DND-41 (cell line): Measurements from ENCODE around the gene ATG2A.
"Not testable (repeated sequence)": the region's sequence is repeated elsewhere in the genome, so short reads cannot be mapped to it uniquely, and the experiment has no call there.

Experiments
- ATAC-seq: fragments of 200-7000 bp; cut with Tn5 transposase; 3 replicates; pipeline ENCODE4 v1.9.1; 2021; ENCODE audit warnings: low read depth; ENCODE audit not compliant: insufficient read depth
- DNase-seq: peaks from one replicate; pipeline ENCODE4 v3.0.0-alpha.2; 2020
- H2AFZ ChIP-seq: 2 replicates; pipeline ENCODE4 v1.6.0; 2012; ENCODE audit warnings: low read depth, low read length
- H3K27ac ChIP-seq: 2 replicates; pipeline ENCODE4 v1.5.1; 2012; ENCODE audit warnings: low read length, inconsistent platforms
- H3K27me3 ChIP-seq: fragments of 200-600 bp; sonication (generic); 2 replicates; pipeline ENCODE4 v1.6.0; 2012; ENCODE audit warnings: low read length, mild to moderate bottlenecking, inconsistent platforms; ENCODE audit not compliant: insufficient read depth, poor library complexity
- H3K36me3 ChIP-seq: 2 replicates; pipeline ENCODE4 v1.5.1; 2012; ENCODE audit warnings: low read length, inconsistent platforms; ENCODE audit not compliant: insufficient read depth
- H3K4me1 ChIP-seq: 2 replicates; pipeline ENCODE4 v1.5.1; 2012; ENCODE audit warnings: mild to moderate bottlenecking, low read length; ENCODE audit not compliant: insufficient read depth
- H3K4me2 ChIP-seq: 2 replicates; pipeline ENCODE4 v1.6.0; 2012; ENCODE audit warnings: mild to moderate bottlenecking, moderate library complexity, low read length, inconsistent platforms; ENCODE audit not compliant: insufficient read depth
- H3K4me3 ChIP-seq, 2 experiments: fragments of 200-600 bp in 1 of 2; shearing (Covaris generic) in 1 of 2; 2 replicates each; pipeline ENCODE4 v1.5.1; 2012 to 2016; ENCODE audit warnings: inconsistent platforms in 2 of 2, low read length in 2 of 2, mild to moderate bottlenecking in 2 of 2, low read depth in 1 of 2, moderate library complexity in 1 of 2
- H3K79me2 ChIP-seq: 2 replicates; pipeline ENCODE4 v1.6.0; 2012; ENCODE audit warnings: low read length, inconsistent platforms; ENCODE audit not compliant: insufficient read depth
- H3K9ac ChIP-seq: 2 replicates; pipeline ENCODE4 v1.6.0; 2012; ENCODE audit warnings: low read depth, mild to moderate bottlenecking, inconsistent platforms, low read length, moderate library complexity
- H3K9me3 ChIP-seq: 2 replicates; pipeline ENCODE4 v1.5.1; 2012; ENCODE audit warnings: low read length, moderate library complexity, mild to moderate bottlenecking, inconsistent platforms; ENCODE audit not compliant: insufficient read depth, severe bottlenecking
- H4K20me1 ChIP-seq: 2 replicates; pipeline ENCODE4 v1.6.0; 2012; ENCODE audit warnings: low read length; ENCODE audit not compliant: insufficient read depth
- CTCF ChIP-seq: IDR thresholded peaks from 2 replicates; pipeline ENCODE4 v1.5.1; 2012; ENCODE audit warnings: borderline replicate concordance, low read length, moderate library complexity, mild to moderate bottlenecking; ENCODE audit not compliant: poor library complexity, severe bottlenecking; ENCODE audit errors: extremely low read depth
- EZH2 ChIP-seq: IDR thresholded peaks from 3 replicates; pipeline ENCODE4 v1.6.1; 2012; ENCODE audit warnings: borderline replicate concordance, low read depth, mild to moderate bottlenecking, moderate library complexity, low read length, inconsistent platforms; ENCODE audit not compliant: severe bottlenecking

The ATG2A gene

GRCh38 chr11:64848214-64848825, 68.7 kb downstream of the ATG2A start:
- H3K4me3 ChIP-seq = no peak overlapping the region
- no peak for TF ChIP-seq CTCF
- no peak for TF ChIP-seq EZH2
- peaks cover 12% of the 10 kb centered on the region for H3K27me3 ChIP-seq
- ATAC-seq (no peak), DNase-seq (no peak)
- H3K79me2 ChIP-seq = no peaks in the 10 kb centered on the region
- no peak overlapping the region for H3K27ac ChIP-seq
- 0 out of 2 replicates have a peak, but pooled peaks cover 3% of the 10 kb centered on the region for H4K20me1 ChIP-seq
- H3K9me3 ChIP-seq = no peaks in the 10 kb centered on the region
- H3K9ac ChIP-seq = no peak overlapping the region
- H3K4me2 ChIP-seq = no peak overlapping the region
- H3K4me1 ChIP-seq = peaks cover 17% of the 10 kb centered on the region
- no peak overlapping the region for H2AFZ ChIP-seq
- H3K36me3 ChIP-seq = peaks cover 7% of the 10 kb centered on the region; the same call in 1 of the 2 replicates

- peaks cover 17% of the 10 kb centered on the region for H3K4me1 ChIP-seq
- H3K4me2 ChIP-seq = peak overlapping the region; percentile 29; the same call in 1 of the 2 replicates
These were observed 69.9 kb downstream of the ATG2A start for GRCh38 chr11:64846998-64847666.

GRCh38 chr11:64845776-64846129, 71.3 kb downstream of the ATG2A start:
- H3K4me2 ChIP-seq, H3K4me3 ChIP-seq, H3K9me3 ChIP-seq, H4K20me1 ChIP-seq, H2AFZ ChIP-seq, H3K27ac ChIP-seq, H3K9ac ChIP-seq, ATAC-seq, H3K36me3 ChIP-seq, H3K79me2 ChIP-seq, DNase-seq: not testable (repeated sequence)
- peaks cover 17% of the 10 kb centered on the region for H3K4me1 ChIP-seq
- peaks cover 12% of the 10 kb centered on the region for H3K27me3 ChIP-seq

More at GRCh38 chr11:64846998-64847666, 69.9 kb downstream of the ATG2A start:
- peak overlapping the region; percentile 70 for H2AFZ ChIP-seq
- peak; percentile 91 for ATAC-seq
- no peak overlapping the region for H3K4me3 ChIP-seq
- no peaks in the 10 kb centered on the region for H3K36me3 ChIP-seq
- no peak overlapping the region for H3K27ac ChIP-seq
- no peaks in the 10 kb centered on the region for H3K79me2 ChIP-seq
- TF ChIP-seq EZH2 (no peak), CTCF (peak; percentile 99)
- peaks cover 12% of the 10 kb centered on the region for H3K27me3 ChIP-seq
- peak; percentile 90 for DNase-seq
- 0 out of 2 replicates have a peak, but pooled peaks cover 3% of the 10 kb centered on the region for H4K20me1 ChIP-seq
- peak overlapping the region; percentile 26; the same call in 1 of the 2 replicates for H3K9ac ChIP-seq
- no peaks in the 10 kb centered on the region for H3K9me3 ChIP-seq

GRCh38 chr11:64845129-64845775, 71.8 kb downstream of the ATG2A start:
- no peak overlapping the region for H2AFZ ChIP-seq

More at GRCh38 chr11:64845129-64845775, 71.8 kb downstream of the ATG2A start:
- no peak overlapping the region for H3K9ac ChIP-seq
- no peak overlapping the region for H3K27ac ChIP-seq
- ATAC-seq (no peak), DNase-seq (no peak)
- no peak for TF ChIP-seq EZH2
- TF ChIP-seq CTCF = no peak
- no peak overlapping the region for H3K4me3 ChIP-seq
- no peaks in the 10 kb centered on the region for H3K79me2 ChIP-seq
- peak overlapping the region; percentile 51 for H3K4me2 ChIP-seq
- no peaks in the 10 kb centered on the region for H3K9me3 ChIP-seq
- H4K20me1 ChIP-seq = 0 out of 2 replicates have a peak, but pooled peaks cover 3% of the 10 kb centered on the region
- H3K4me1 ChIP-seq = peaks cover 17% of the 10 kb centered on the region
- no peaks in the 10 kb centered on the region for H3K36me3 ChIP-seq
- H3K27me3 ChIP-seq = peaks cover 12% of the 10 kb centered on the region
